ENCODE results near the gene INTS6.

DNA sequence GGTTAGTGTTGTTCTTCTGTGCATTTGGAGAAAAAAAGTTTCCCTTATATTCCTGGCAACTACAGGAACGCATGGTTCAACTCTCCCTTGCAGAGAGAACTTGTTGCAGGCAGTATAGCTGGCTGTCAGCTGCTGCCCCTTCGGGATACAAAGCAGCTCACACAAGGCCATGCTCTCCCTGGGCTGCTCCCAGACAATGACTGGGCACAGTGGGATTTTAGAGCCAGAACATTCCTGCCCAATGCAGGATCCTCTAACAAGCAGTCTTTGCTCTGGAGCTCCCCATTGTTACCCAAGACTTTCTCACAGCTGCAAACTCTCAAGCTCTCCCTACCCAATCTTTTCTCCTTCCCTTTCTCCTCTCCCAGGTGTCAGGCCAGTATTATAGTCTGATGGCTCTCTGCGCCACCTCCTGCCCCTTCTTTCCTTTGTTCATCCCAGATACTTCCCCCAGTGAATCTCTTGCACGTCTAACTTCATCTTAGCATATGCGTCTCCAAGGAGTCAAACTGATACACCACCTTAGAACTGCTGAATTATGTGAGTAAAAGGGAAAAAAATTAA lies 140.8 kb downstream of the INTS6 start:
- TF ChIP-seq POLR2A (IDR thresholded peaks at IDR 0.05) (no peak), CTCF (IDR thresholded peaks at IDR 0.05) (no peak)
